ENCODE data around the gene FAM210B. TPM values are rescaled to one million over a fixed set of nuclear protein-coding genes. Genes with fewer than 3 reads are reported as not detected.

Gene FAM210B
- total RNA-seq, 1 experiment from 2014 or later: 19.1 TPM

DNA sequence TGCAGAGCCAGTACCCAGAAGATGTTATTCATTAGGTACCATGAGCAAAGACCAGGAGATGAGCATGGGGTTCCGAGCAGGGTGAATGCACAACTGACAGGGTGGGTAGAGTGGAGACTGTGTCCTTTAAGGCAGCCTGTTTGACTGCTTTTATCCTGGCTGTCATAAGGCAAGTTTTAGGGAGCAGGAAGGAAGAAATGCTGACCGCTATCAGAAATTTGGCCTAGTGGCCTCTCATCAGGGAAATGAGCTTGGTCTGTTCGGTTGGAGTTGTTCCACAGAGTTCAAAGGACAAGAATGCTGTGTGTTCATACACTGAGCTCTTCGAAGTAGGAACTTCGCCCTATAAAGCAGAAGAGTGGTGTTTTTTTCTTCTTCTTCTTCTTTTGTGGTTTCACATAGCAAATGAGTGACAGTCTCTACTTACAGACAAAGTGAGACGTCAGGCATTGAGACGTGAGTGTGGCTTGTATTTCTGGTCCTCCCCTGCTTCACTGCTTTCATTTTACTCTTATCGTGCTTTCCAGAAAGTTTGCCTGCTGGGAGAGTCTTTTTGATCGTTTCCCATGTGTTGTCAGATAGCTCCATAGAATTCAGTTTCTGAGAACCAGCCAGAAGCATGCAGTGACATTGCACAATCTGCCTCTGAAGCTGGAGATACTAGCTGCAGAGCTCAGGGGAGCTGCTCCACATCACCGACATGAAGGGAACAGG lies 53.1 kb downstream of the FAM210B start, which contains the start of gene CASS4 (continued):
- TF ChIP-seq, protein P1, sequence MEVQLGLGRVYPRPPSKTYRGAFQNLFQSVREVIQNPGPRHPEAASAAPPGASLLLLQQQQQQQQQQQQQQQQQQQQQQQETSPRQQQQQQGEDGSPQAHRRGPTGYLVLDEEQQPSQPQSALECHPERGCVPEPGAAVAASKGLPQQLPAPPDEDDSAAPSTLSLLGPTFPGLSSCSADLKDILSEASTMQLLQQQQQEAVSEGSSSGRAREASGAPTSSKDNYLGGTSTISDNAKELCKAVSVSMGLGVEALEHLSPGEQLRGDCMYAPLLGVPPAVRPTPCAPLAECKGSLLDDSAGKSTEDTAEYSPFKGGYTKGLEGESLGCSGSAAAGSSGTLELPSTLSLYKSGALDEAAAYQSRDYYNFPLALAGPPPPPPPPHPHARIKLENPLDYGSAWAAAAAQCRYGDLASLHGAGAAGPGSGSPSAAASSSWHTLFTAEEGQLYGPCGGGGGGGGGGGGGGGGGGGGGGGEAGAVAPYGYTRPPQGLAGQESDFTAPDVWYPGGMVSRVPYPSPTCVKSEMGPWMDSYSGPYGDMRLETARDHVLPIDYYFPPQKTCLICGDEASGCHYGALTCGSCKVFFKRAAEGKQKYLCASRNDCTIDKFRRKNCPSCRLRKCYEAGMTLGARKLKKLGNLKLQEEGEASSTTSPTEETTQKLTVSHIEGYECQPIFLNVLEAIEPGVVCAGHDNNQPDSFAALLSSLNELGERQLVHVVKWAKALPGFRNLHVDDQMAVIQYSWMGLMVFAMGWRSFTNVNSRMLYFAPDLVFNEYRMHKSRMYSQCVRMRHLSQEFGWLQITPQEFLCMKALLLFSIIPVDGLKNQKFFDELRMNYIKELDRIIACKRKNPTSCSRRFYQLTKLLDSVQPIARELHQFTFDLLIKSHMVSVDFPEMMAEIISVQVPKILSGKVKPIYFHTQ (CRISPR knock-in tag; IDR thresholded peaks at IDR 0.05): no peak
- TF ChIP-seq ZNF281 (CRISPR knock-in tag; IDR thresholded peaks at IDR 0.05): no peak
- no peak for TF ChIP-seq HMGA2 (CRISPR knock-in tag; IDR thresholded peaks at IDR 0.05)
- TF ChIP-seq RELA (CRISPR knock-in tag; IDR thresholded peaks at IDR 0.05; ENCODE audit: borderline replicate concordance): no peak
- TF ChIP-seq ZNF396 (CRISPR knock-in tag; IDR thresholded peaks at IDR 0.05; ENCODE audit: borderline replicate concordance): no peak
- TF ChIP-seq, protein P2, sequence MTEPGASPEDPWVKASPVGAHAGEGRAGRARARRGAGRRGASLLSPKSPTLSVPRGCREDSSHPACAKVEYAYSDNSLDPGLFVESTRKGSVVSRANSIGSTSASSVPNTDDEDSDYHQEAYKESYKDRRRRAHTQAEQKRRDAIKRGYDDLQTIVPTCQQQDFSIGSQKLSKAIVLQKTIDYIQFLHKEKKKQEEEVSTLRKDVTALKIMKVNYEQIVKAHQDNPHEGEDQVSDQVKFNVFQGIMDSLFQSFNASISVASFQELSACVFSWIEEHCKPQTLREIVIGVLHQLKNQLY (CRISPR knock-in tag; IDR thresholded peaks at IDR 0.05): no peak
- no peak for TF ChIP-seq PREB (CRISPR knock-in tag; IDR thresholded peaks at IDR 0.05; ENCODE audit: borderline replicate concordance)
- TF ChIP-seq, protein P3, sequence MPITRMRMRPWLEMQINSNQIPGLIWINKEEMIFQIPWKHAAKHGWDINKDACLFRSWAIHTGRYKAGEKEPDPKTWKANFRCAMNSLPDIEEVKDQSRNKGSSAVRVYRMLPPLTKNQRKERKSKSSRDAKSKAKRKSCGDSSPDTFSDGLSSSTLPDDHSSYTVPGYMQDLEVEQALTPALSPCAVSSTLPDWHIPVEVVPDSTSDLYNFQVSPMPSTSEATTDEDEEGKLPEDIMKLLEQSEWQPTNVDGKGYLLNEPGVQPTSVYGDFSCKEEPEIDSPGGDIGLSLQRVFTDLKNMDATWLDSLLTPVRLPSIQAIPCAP (CRISPR knock-in tag; IDR thresholded peaks at IDR 0.05): no peak
- no peak for TF ChIP-seq ZNF671 (CRISPR knock-in tag; IDR thresholded peaks at IDR 0.05)
- TF ChIP-seq, protein P4, sequence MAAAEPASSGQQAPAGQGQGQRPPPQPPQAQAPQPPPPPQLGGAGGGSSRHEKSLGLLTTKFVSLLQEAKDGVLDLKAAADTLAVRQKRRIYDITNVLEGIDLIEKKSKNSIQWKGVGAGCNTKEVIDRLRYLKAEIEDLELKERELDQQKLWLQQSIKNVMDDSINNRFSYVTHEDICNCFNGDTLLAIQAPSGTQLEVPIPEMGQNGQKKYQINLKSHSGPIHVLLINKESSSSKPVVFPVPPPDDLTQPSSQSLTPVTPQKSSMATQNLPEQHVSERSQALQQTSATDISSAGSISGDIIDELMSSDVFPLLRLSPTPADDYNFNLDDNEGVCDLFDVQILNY (CRISPR knock-in tag; IDR thresholded peaks at IDR 0.05): no peak
- no peak for TF ChIP-seq STAT6 (CRISPR knock-in tag; conservative IDR thresholded peaks at IDR 0.05; ENCODE audit: low read depth)
- TF ChIP-seq ESRRA (CRISPR knock-in tag; IDR thresholded peaks at IDR 0.05; ENCODE audit: borderline replicate concordance): no peak

DNA sequence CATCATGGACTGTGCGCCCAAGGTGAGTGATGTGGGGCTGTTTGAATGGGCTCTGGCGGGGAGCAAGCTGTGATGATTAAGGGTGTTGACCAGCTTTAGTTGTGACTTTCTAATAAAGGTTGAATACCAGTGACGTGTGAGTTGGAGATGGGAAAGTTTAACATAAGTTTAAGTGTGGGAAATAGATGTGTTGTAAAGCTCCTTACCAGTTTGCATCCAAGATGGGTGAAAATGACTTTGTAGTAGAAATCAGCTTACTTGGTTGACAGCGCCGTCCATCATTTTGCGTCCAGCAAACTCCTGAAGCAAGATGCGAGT lies 53.7 kb downstream of the FAM210B start:
- Mint-ChIP-seq H3K9me3 (no peaks in the 10 kb centered on the region), H3K4me3 (no peak overlapping the region), H3K4me1 (no peaks in the 10 kb centered on the region), H3K27ac (no peak overlapping the region), H3K36me3 (peaks cover 12% of the 10 kb centered on the region), H3K27me3 (ENCODE audit: low read depth) (no peaks in the 10 kb centered on the region)
- ATAC-seq: no peak
- CTCF ChIA-PET: no interaction called here
- no peak for TF ChIP-seq ZNF219 (CRISPR knock-in tag; IDR thresholded peaks at IDR 0.05; ENCODE audit: borderline replicate concordance)
- TF ChIP-seq SMAD3 (CRISPR knock-in tag; IDR thresholded peaks at IDR 0.05; ENCODE audit: borderline replicate concordance): no peak
- TF ChIP-seq CREM (CRISPR knock-in tag; IDR thresholded peaks at IDR 0.05): no peak
- TF ChIP-seq, protein P5, sequence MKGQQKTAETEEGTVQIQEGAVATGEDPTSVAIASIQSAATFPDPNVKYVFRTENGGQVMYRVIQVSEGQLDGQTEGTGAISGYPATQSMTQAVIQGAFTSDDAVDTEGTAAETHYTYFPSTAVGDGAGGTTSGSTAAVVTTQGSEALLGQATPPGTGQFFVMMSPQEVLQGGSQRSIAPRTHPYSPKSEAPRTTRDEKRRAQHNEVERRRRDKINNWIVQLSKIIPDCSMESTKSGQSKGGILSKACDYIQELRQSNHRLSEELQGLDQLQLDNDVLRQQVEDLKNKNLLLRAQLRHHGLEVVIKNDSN (CRISPR knock-in tag; IDR thresholded peaks at IDR 0.05): no peak
- DNase-seq (ENCODE audit: low spot score): no peak
- POLR2A ChIA-PET: no interaction called here
